ENCODE results near the gene CCDC85A.

- no peak for TF ChIP-seq EZH2 (IDR thresholded peaks at IDR 0.05; ENCODE audit: low read length)
- TF ChIP-seq, protein P1, sequence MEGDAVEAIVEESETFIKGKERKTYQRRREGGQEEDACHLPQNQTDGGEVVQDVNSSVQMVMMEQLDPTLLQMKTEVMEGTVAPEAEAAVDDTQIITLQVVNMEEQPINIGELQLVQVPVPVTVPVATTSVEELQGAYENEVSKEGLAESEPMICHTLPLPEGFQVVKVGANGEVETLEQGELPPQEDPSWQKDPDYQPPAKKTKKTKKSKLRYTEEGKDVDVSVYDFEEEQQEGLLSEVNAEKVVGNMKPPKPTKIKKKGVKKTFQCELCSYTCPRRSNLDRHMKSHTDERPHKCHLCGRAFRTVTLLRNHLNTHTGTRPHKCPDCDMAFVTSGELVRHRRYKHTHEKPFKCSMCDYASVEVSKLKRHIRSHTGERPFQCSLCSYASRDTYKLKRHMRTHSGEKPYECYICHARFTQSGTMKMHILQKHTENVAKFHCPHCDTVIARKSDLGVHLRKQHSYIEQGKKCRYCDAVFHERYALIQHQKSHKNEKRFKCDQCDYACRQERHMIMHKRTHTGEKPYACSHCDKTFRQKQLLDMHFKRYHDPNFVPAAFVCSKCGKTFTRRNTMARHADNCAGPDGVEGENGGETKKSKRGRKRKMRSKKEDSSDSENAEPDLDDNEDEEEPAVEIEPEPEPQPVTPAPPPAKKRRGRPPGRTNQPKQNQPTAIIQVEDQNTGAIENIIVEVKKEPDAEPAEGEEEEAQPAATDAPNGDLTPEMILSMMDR (optimal IDR thresholded peaks at IDR 0.05 in 1 of 3, IDR thresholded peaks at IDR 0.05 in 1 of 3, conservative IDR thresholded peaks at IDR 0.05 in 1 of 3; ENCODE audit: extremely low read depth in 1 of 3, insufficient read depth in 2 of 3, low read length in 3 of 3) = peak in 1 of 3 experiments; percentile 11
Measured at GRCh38 chr2:56185101-56185581, 1.4 kb downstream of the CCDC85A start.

Data from keratinocyte (primary cell).